GM19452 (cell line): Measurements from ENCODE around the gene KLF4.

Source experiments
- ATAC-seq: cut with Tn5 transposase; IDR thresholded peaks from one replicate; pipeline ENCODE4 v1.9.1; 2021; ENCODE audit not compliant: unreplicated experiment

KLF4 gene

GRCh38 chr9:107488375-107489143 lies 1.0 kb downstream of the KLF4 start:
- no peak for ATAC-seq

- ATAC-seq = no peak
Observed at GRCh38 chr9:107487521-107488374, 1.8 kb downstream of the KLF4 start.

GRCh38 chr9:107486674-107487520 lies 2.7 kb downstream of the KLF4 start:
- ATAC-seq = no peak

- ATAC-seq = no peak
Observed at GRCh38 chr9:107485458-107486043, 4.0 kb downstream of the KLF4 start.

- no peak for ATAC-seq
Observed at GRCh38 chr9:107484117-107484723, 5.3 kb downstream of the KLF4 start.

- no peak for ATAC-seq
Observed at GRCh38 chr9:107483666-107484065, 5.9 kb downstream of the KLF4 start.

GRCh38 chr9:107481035-107481434 lies 8.5 kb downstream of the KLF4 start:
- no peak for ATAC-seq

GRCh38 chr9:107480386-107480789 lies 9.2 kb downstream of the KLF4 start:
- no peak for ATAC-seq

GRCh38 chr9:107478805-107479204 lies 10.8 kb downstream of the KLF4 start:
- ATAC-seq = no peak

- ATAC-seq = no peak
Observed at GRCh38 chr9:107474124-107474523, 15.4 kb downstream of the KLF4 start.

- no peak for ATAC-seq
Observed at GRCh38 chr9:107472581-107473340, 16.8 kb downstream of the KLF4 start.

GRCh38 chr9:107471552-107471951 lies 18.0 kb downstream of the KLF4 start:
- ATAC-seq = no peak

- no peak for ATAC-seq
Observed at GRCh38 chr9:107467416-107467815, 22.2 kb downstream of the KLF4 start.

- no peak for ATAC-seq
Observed at GRCh38 chr9:107466826-107467225, 22.7 kb downstream of the KLF4 start.

- peak; percentile 79 for ATAC-seq
Observed at GRCh38 chr9:107465467-107466451, 23.8 kb downstream of the KLF4 start.

GRCh38 chr9:107464516-107464915 lies 25.1 kb downstream of the KLF4 start:
- no peak for ATAC-seq

- no peak for ATAC-seq
Observed at GRCh38 chr9:107462691-107463090, 26.9 kb downstream of the KLF4 start.

- no peak for ATAC-seq
Observed at GRCh38 chr9:107460153-107461023, 29.2 kb downstream of the KLF4 start.
